Spleen (tissue), 11 donors: ENCODE data around the gene KCNB1. TPM values are rescaled to one million over a fixed set of nuclear protein-coding genes. Genes with fewer than 3 reads are reported as not detected.

Source experiments
- DNase-seq: peaks from one replicate; pipeline ENCODE4 v3.0.0-alpha.2; 2020
- H3K27ac ChIP-seq, 8 donors: fragments of 200-600 bp; sonication (generic) in 7 of 8; 1 replicate in 4 of 8; 2 replicates in 4 of 8; pipeline versions ENCODE4 v1.5.0 to v1.8.0; 2016 to 2021; ENCODE audit warnings: inconsistent platforms in 4 of 8, mild to moderate bottlenecking in 4 of 8, moderate library complexity in 1 of 8
- H3K27me3 ChIP-seq, 7 donors: fragments of 200-600 bp; sonication (generic) in 6 of 7; replicated peaks in 1 of 7; 1 replicate in 4 of 7; 2 replicates in 3 of 7; pipeline versions ENCODE4 v1.5.0 to v1.8.0; 2016 to 2021; ENCODE audit warnings: inconsistent platforms in 3 of 7, mild to moderate bottlenecking in 1 of 7
- H3K36me3 ChIP-seq, 6 donors: fragments of 200-600 bp; sonication (generic) in 5 of 6; 1 replicate in 4 of 6; 2 replicates in 2 of 6; pipeline versions ENCODE4 v1.5.0 to v1.8.0; 2016 to 2021; ENCODE audit warnings: inconsistent platforms in 2 of 6
- H3K4me1 ChIP-seq, 6 donors: fragments of 200-600 bp; sonication (generic) in 5 of 6; 1 replicate in 3 of 6; 2 replicates in 3 of 6; pipeline versions ENCODE4 v1.5.0 to v1.8.0; 2016 to 2021; ENCODE audit warnings: inconsistent platforms in 3 of 6
- H3K4me3 ChIP-seq, 8 donors: fragments of 200-600 bp; sonication (generic) in 7 of 8; 1 replicate in 4 of 8; 2 replicates in 4 of 8; pipeline versions ENCODE4 v1.5.0 to v1.8.0; 2016 to 2021; ENCODE audit warnings: inconsistent platforms in 4 of 8, mild to moderate bottlenecking in 4 of 8, moderate library complexity in 2 of 8
- H3K9me3 ChIP-seq, 8 donors: fragments of 200-600 bp; sonication (generic) in 7 of 8; 1 replicate in 4 of 8; 2 replicates in 4 of 8; pipeline versions ENCODE4 v1.5.0 to v1.8.0; 2016 to 2021; ENCODE audit warnings: inconsistent platforms in 4 of 8
- CTCF ChIP-seq, 11 experiments: fragments of 200-600 bp in 7 of 11; fragments of 450-650 bp in 4 of 11; sonication (generic) in 4 of 11; IDR thresholded peaks in 8 of 11; conservative IDR thresholded peaks in 3 of 11; 1 replicate in 7 of 11; 2 replicates in 4 of 11; pipeline versions ENCODE4 v1.4.0 to v1.8.0; 2016 to 2021; ENCODE audit warnings: antibody characterized with exemption in 11 of 11, inconsistent platforms in 4 of 11, mild to moderate bottlenecking in 1 of 11
- POLR2A ChIP-seq, 3 donors: fragments of 450-650 bp; IDR thresholded peaks; one replicate each; pipeline ENCODE4 v1.5.1; 2017; ENCODE audit warnings: antibody characterized with exemption in 3 of 3, mild to moderate bottlenecking in 1 of 3
- POLR2AphosphoS5 ChIP-seq, 3 donors: sonication (generic); formaldehyde crosslinking; IDR thresholded peaks; one replicate each; pipeline ENCODE4 v1.5.1; 2017; ENCODE audit warnings: antibody characterized with exemption in 3 of 3
- WGBS, 5 donors: extraction: QIAGEN DNeasy Blood & Tissue Kit in 3 of 5; methylation state at CpG; one replicate each; pipeline versions ENCODE4 v1.1.5 to v1.1.7; 2013 to 2018; 5-methylcytosine and 5-hydroxymethylcytosine counted together
- intact Hi-C: fragments of 100-400 bp; cut with DNase I; formaldehyde crosslinking; loops from one replicate; pipeline ENCODE4 v1.15.0; 2023; ENCODE audit warnings: low total_unique reads
- polyA plus RNA-seq, 3 donors: library from polyadenylated mRNA; stranded (reverse); fragments of 200-250 nt; gene quantifications; one replicate each; pipeline ENCODE4 v1.2.1, GENCODE V29; 2013
- total RNA-seq, 7 donors: library from RNA; depleted of rRNA in 3 of 7; stranded (reverse); fragments of >200 nt in 3 of 7; fragmentation: NEBNext Ultra II Directional in 4 of 7; extraction: Animal tissue kit (Norgen Biotek cat#: 25700) in 4 of 7; gene quantifications; one replicate each; pipeline versions ENCODE4 v1.1.0 to v1.2.1, GENCODE V29; 2016 to 2021
- donor health status: healthy with polysubstance abuse.
- donor health status: DM: no; HTN: no; CAD: no; lungs with moderate emphysema.
- donor health status: DM: no; HTN: no; CAD: no.
- donor health status: Bipolar disorder and iron deficiency.
- donor health status: healthy.
- donor health status: DM: no; HTN: no; CAD: no.
- donor health status: DM: yes; HTN: yes; CAD: no.

KCNB1 gene
- total and polyA plus RNA-seq, 10 donors, result 0.02 to 3.2 (median 0.51) TPM

GRCh38 chr20:49437057-49437456, 45.4 kb downstream of the KCNB1 start:
- Histone ChIP-seq H3K36me3 (no peaks in the 10 kb centered on the region), H3K9me3 (no peaks in the 10 kb centered on the region), H3K27ac (no peak overlapping the region), H3K4me3 (no peak overlapping the region), H3K4me1 (no peaks in the 10 kb centered on the region), H3K27me3 (peaks cover 0 to 25% (median 0%) of the 10 kb centered on the region in 7 donors)
- no peak for TF ChIP-seq POLR2AphosphoS5 (IDR thresholded peaks at IDR 0.05)
- TF ChIP-seq CTCF (IDR thresholded peaks at IDR 0.05 in 8 of 11, conservative IDR thresholded peaks at IDR 0.05 in 3 of 11), result no peak
- TF ChIP-seq POLR2A (IDR thresholded peaks at IDR 0.05), result no peak
- no peak for DNase-seq
- 76 to 92% (median 78%) methylated on average over 3 of the region's 3 CpGs for WGBS, 5 donors
- intact Hi-C loops, result no loop called here

GRCh38 chr20:49435639-49436038, 46.8 kb downstream of the KCNB1 start:
- H3K4me1 ChIP-seq, result no peaks in the 10 kb centered on the region
- no peak for DNase-seq
- H3K4me3 ChIP-seq, result no peak overlapping the region
- H3K27ac ChIP-seq, result no peak overlapping the region
- H3K9me3 ChIP-seq, result no peaks in the 10 kb centered on the region
- WGBS, 5 donors, result 72 to 95% (median 88%) methylated on average over 5 of the region's 5 CpGs
- TF ChIP-seq POLR2A (IDR thresholded peaks at IDR 0.05), result no peak
- no peak for TF ChIP-seq POLR2AphosphoS5 (IDR thresholded peaks at IDR 0.05)
- TF ChIP-seq CTCF (IDR thresholded peaks at IDR 0.05 in 8 of 11, conservative IDR thresholded peaks at IDR 0.05 in 3 of 11), result no peak
- peaks cover 0 to 25% (median 0%) of the 10 kb centered on the region in 7 donors for H3K27me3 ChIP-seq
- H3K36me3 ChIP-seq, result no peaks in the 10 kb centered on the region
- intact Hi-C loops, result no loop called here

- WGBS, 5 donors, result 75 to 85% (median 81%) methylated on average over 10 of the region's 10 CpGs
- no peak overlapping the region for H3K27ac ChIP-seq
- intact Hi-C loops, result no loop called here
- TF ChIP-seq POLR2AphosphoS5 (IDR thresholded peaks at IDR 0.05), result no peak
- TF ChIP-seq CTCF (IDR thresholded peaks at IDR 0.05 in 8 of 11, conservative IDR thresholded peaks at IDR 0.05 in 3 of 11), result no peak
- TF ChIP-seq POLR2A (IDR thresholded peaks at IDR 0.05), result no peak
- H3K9me3 ChIP-seq, result no peaks in the 10 kb centered on the region
- no peaks in the 10 kb centered on the region for H3K36me3 ChIP-seq
- DNase-seq, result no peak
- no peaks in the 10 kb centered on the region for H3K4me1 ChIP-seq
- peaks cover 0 to 15% (median 0%) of the 10 kb centered on the region in 7 donors for H3K27me3 ChIP-seq
- no peak overlapping the region for H3K4me3 ChIP-seq
These were observed 49.1 kb downstream of the KCNB1 start for GRCh38 chr20:49433333-49433732.

GRCh38 chr20:49432550-49432949, 49.9 kb downstream of the KCNB1 start:
- H3K36me3 ChIP-seq, result no peaks in the 10 kb centered on the region
- no peak for DNase-seq
- intact Hi-C loops, result no loop called here
- H3K9me3 ChIP-seq, result no peaks in the 10 kb centered on the region
- TF ChIP-seq POLR2AphosphoS5 (IDR thresholded peaks at IDR 0.05), result no peak
- H3K27ac ChIP-seq, result no peak overlapping the region
- no peaks in the 10 kb centered on the region for H3K4me1 ChIP-seq
- no peak overlapping the region for H3K4me3 ChIP-seq
- peaks cover 0 to 16% (median 0%) of the 10 kb centered on the region in 7 donors for H3K27me3 ChIP-seq
- 71 to 83% (median 78%) methylated on average over 3 of the region's 3 CpGs for WGBS, 5 donors

- Histone ChIP-seq H3K27me3 (peaks cover 0 to 19% (median 0%) of the 10 kb centered on the region in 7 donors), H3K27ac (no peak overlapping the region), H3K9me3 (no peaks in the 10 kb centered on the region), H3K36me3 (no peaks in the 10 kb centered on the region), H3K4me1 (no peaks in the 10 kb centered on the region), H3K4me3 (no peak overlapping the region)
- 46 to 77% (median 54%) methylated on average over 4 of the region's 4 CpGs for WGBS, 5 donors
- TF ChIP-seq POLR2AphosphoS5 (IDR thresholded peaks at IDR 0.05), result no peak
- no peak for TF ChIP-seq POLR2A (IDR thresholded peaks at IDR 0.05)
- TF ChIP-seq CTCF (IDR thresholded peaks at IDR 0.05 in 8 of 11, conservative IDR thresholded peaks at IDR 0.05 in 3 of 11), result no peak
- intact Hi-C loops, result no loop called here
- DNase-seq, result no peak
These were observed 51.1 kb downstream of the KCNB1 start for GRCh38 chr20:49431329-49431728.
